Natural killer cell (primary cell): ENCODE data around the gene ZNF532. TPM values are rescaled to one million over a fixed set of nuclear protein-coding genes. Genes with fewer than 3 reads are reported as not detected.

Experiments used
- ATAC-seq, 3 donors: fragments of 150-1000 bp in 2 of 3; fragments of 200-7000 bp in 1 of 3; cut with Tn5 transposase; 1 replicate in 1 of 3; 2 replicates in 2 of 3; pipeline ENCODE4 v1.10.0; 2021; ENCODE audit warnings: mild to moderate bottlenecking in 2 of 3, moderate library complexity in 2 of 3
- DNase-seq, 2 donors: peaks; one replicate each; pipeline versions ENCODE4 v3.0.0 to v3.0.0-alpha.2; 2013 to 2021; ENCODE audit warnings: mixed read lengths in 1 of 2
- H3K27ac ChIP-seq: one replicate; pipeline ENCODE4 v1.5.1; 2013; ENCODE audit warnings: mild to moderate bottlenecking, low read length
- H3K27me3 ChIP-seq: one replicate; pipeline ENCODE4 v1.6.1; 2013; ENCODE audit warnings: low read length; ENCODE audit not compliant: control insufficient read depth, insufficient read depth
- H3K36me3 ChIP-seq: one replicate; pipeline ENCODE4 v1.6.1; 2013; ENCODE audit warnings: low read length; ENCODE audit not compliant: control insufficient read depth, insufficient read depth
- H3K4me1 ChIP-seq: one replicate; pipeline ENCODE4 v1.6.1; 2013; ENCODE audit warnings: low read length; ENCODE audit not compliant: control insufficient read depth, insufficient read depth
- H3K4me3 ChIP-seq: one replicate; pipeline ENCODE4 v1.5.1; 2013; ENCODE audit warnings: low read length
- H3K9me3 ChIP-seq: one replicate; pipeline ENCODE4 v1.6.1; 2013; ENCODE audit warnings: low read length; ENCODE audit not compliant: control insufficient read depth, insufficient read depth
- H3K27ac Mint-ChIP-seq, 2 donors: one replicate each; pipeline ENCODE4 v1.8.0; 2022; ENCODE audit warnings: mild to moderate bottlenecking in 2 of 2, mixed read lengths in 2 of 2, moderate library complexity in 1 of 2
- H3K27me3 Mint-ChIP-seq, 2 donors: one replicate each; pipeline ENCODE4 v1.8.0; 2022; ENCODE audit warnings: low read depth in 2 of 2, mixed read lengths in 2 of 2
- H3K36me3 Mint-ChIP-seq: one replicate; pipeline ENCODE4 v1.8.0; 2022; ENCODE audit warnings: mixed read lengths
- H3K4me1 Mint-ChIP-seq, 2 donors: one replicate each; pipeline ENCODE4 v1.8.0; 2022; ENCODE audit warnings: mixed read lengths in 2 of 2
- H3K4me3 Mint-ChIP-seq: one replicate; pipeline ENCODE4 v1.8.0; 2022; ENCODE audit warnings: mild to moderate bottlenecking, moderate library complexity, mixed read lengths
- H3K9me3 Mint-ChIP-seq, 2 donors: one replicate each; pipeline ENCODE4 v1.8.0; 2022; ENCODE audit warnings: mixed read lengths in 2 of 2
- CTCF ChIP-seq: fragments of 200-600 bp; IDR thresholded peaks from one replicate; pipeline ENCODE4 v1.8.0; 2022; ENCODE audit warnings: antibody characterized with exemption
- whole genome bisulfite sequencing: methylation state at CpG from one replicate; pipeline ENCODE4 v1.1.7; 2013; ENCODE audit warnings: missing lambda C conversion rate; ENCODE audit not compliant: insufficient coverage; 5-methylcytosine and 5-hydroxymethylcytosine counted together
- intact Hi-C: fragments of 100-400 bp; cut with micrococcal nuclease; formaldehyde crosslinking; loops from one replicate; pipeline ENCODE4 v1.14.2; 2022
- total RNA-seq, 4 donors: library from RNA; stranded (reverse); fragments of 120-200 nt in 1 of 4; gene quantifications; one replicate each; pipeline versions ENCODE4 v1.2.3 to v1.2.4, GENCODE V29; 2013 to 2022

Gene ZNF532
- total RNA-seq, 3 donors from 2014 or later (not counting 1 experiment from before 2014, with no cell fraction given), result 4.8 to 28.5 (median 6.1) TPM

GRCh38 chr18:59026364-59026763, 161.7 kb downstream of the ZNF532 start:
- no peaks in the 10 kb centered on the region for H3K27me3 ChIP-seq
- no peak for TF ChIP-seq CTCF
- Mint-ChIP-seq H3K4me3 (no peak overlapping the region), H3K9me3 (no peaks in the 10 kb centered on the region), H3K4me1 (no peaks in the 10 kb centered on the region), H3K36me3 (no peaks in the 10 kb centered on the region), H3K27me3 (peaks cover 0 to 3% of the 10 kb centered on the region in 2 donors), H3K27ac (no peak overlapping the region)
- H3K4me3 ChIP-seq, result no peak overlapping the region
- H3K4me1 ChIP-seq, result no peaks in the 10 kb centered on the region
- intact Hi-C loops, result no loop called here
- H3K9me3 ChIP-seq, result no peaks in the 10 kb centered on the region
- no peak for DNase-seq
- H3K36me3 ChIP-seq, result no peaks in the 10 kb centered on the region
- ATAC-seq, result no peak
- 83% methylated on average over 6 of the region's 6 CpGs for WGBS
- no peak overlapping the region for H3K27ac ChIP-seq

DNA sequence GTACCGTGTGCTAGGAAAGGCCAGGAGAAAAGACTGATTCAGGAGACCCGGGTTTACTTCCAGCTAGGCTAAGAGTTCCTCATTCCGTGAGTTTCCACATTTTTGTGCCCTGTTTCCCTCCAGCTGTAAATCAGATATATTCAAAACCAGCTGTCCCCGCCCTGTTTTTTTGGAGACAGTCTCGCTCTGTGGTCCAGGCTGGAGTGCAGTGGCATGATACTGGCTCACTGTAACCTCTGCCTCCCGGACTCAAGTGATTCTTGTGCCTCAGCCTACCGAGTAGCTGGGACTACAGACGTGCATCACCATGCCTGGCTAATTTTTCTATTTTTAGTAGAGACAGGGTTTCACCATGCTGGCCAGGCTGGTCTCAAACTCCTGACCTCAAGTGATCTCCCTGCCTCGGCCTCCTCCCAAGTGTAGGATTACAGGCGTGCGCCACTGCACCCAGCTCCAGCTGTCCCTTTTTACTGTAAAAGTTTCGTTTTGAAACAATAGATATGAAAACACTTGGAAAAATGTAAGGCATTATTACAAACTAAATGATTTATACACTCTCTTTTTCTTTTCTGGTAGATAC, 162.2 kb downstream of the ZNF532 start:
- Histone ChIP-seq H3K27me3 (no peaks in the 10 kb centered on the region), H3K36me3 (no peaks in the 10 kb centered on the region), H3K9me3 (no peaks in the 10 kb centered on the region), H3K4me1 (no peaks in the 10 kb centered on the region), H3K27ac (no peak overlapping the region), H3K4me3 (no peak overlapping the region)
- 90% methylated on average over 11 of the region's 12 CpGs for WGBS
- Mint-ChIP-seq H3K9me3 (no peaks in the 10 kb centered on the region), H3K27me3 (peaks cover 0 to 3% of the 10 kb centered on the region in 2 donors), H3K4me3 (no peak overlapping the region), H3K4me1 (no peaks in the 10 kb centered on the region), H3K36me3 (no peaks in the 10 kb centered on the region), H3K27ac (no peak overlapping the region)
- no peak for ATAC-seq
- no peak for DNase-seq
- TF ChIP-seq CTCF, result no peak
- intact Hi-C loops, result no loop called here

DNA sequence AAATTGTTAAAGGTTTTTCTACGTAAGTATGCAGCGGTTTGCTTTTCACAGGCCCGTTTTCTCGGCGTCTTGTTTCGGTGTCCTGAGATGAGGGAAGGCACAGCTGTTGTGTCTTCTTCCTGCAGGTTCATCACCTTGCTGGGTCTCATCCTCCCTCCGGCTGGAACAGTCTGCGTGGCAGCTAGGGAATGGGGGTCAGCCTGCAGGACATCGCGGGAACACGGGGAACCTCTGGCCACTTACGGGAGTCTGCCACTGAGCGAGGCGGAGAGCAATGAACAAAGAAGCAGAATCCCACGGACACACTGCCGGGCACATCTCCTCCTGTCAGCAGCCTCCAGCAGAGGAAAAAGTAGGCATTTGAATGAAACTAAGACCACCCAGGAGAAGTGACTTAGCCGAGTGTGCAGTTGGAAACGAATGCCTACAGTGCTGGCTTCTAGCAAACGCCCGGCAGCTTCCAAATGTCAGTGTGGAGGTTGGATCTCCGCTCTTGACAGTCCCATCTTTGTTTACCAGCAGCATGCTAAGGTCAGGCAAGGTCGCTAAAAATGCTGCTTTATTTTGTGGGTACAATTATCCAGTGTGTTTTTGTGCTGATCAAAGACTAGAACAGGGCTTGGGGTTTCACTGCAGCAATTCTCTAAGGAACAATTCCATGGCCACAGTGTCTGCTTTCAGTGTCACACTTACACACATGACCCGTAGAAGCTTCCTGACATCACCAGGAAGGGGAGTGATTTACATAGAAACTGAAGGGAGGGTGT, 165.2 kb downstream of the ZNF532 start:
- no peak for DNase-seq
- H3K9me3 ChIP-seq, result no peaks in the 10 kb centered on the region
- ATAC-seq, result no peak
- no peak overlapping the region for H3K4me3 ChIP-seq
- no peaks in the 10 kb centered on the region for H3K36me3 ChIP-seq
- no peaks in the 10 kb centered on the region for H3K36me3 Mint-ChIP-seq
- H3K27ac Mint-ChIP-seq, result no peak overlapping the region
- peaks cover 0 to 3% of the 10 kb centered on the region in 2 donors for H3K27me3 Mint-ChIP-seq
- no peak overlapping the region for H3K4me3 Mint-ChIP-seq
- no peak for TF ChIP-seq CTCF
- 90% methylated on average over 22 of the region's 23 CpGs for WGBS
- no peaks in the 10 kb centered on the region for H3K27me3 ChIP-seq
- intact Hi-C loops, result no loop called here
- no peaks in the 10 kb centered on the region for H3K4me1 Mint-ChIP-seq
- H3K9me3 Mint-ChIP-seq, result no peaks in the 10 kb centered on the region
- no peak overlapping the region for H3K27ac ChIP-seq
- no peaks in the 10 kb centered on the region for H3K4me1 ChIP-seq
